Breast epithelium (tissue), 3 donors: ENCODE measurements around the gene NCAPD3.

Source experiments
- CTCF ChIP-seq, 3 donors: fragments of 450-650 bp; IDR thresholded peaks; one replicate each; pipeline ENCODE4 v1.5.1; 2016 to 2017; ENCODE audit warnings: antibody characterized with exemption in 3 of 3, mild to moderate bottlenecking in 3 of 3, moderate library complexity in 3 of 3
- POLR2A ChIP-seq: fragments of 450-650 bp; IDR thresholded peaks from one replicate; pipeline ENCODE4 v1.6.1; 2016; ENCODE audit warnings: antibody characterized with exemption, mild to moderate bottlenecking, moderate library complexity
- POLR2AphosphoS5 ChIP-seq, 3 donors: sonication (generic); formaldehyde crosslinking; IDR thresholded peaks; one replicate each; pipeline ENCODE4 v1.6.1; 2017; ENCODE audit warnings: antibody characterized with exemption in 3 of 3

DNA sequence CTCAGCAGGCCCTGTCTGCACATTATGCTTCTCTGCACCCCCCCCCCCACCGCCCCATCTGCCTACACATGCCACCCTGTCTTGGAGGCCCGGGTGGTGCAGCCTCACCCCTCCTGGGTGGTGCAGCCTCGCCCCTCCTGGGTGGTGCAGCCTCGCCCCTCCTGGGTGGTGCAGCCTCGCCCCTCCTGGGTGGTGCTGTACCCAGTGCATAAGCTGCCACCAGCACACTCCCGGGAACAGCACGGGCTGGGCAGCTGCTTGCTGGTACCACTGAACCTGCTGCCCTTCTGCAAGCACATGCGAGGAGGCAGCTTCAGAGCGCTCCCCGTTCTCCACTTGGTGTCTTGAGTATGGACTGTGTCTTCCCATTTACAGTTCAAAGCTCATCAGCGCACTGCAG, 69.3 kb downstream of the NCAPD3 start:
- no peak for TF ChIP-seq POLR2A
- no peak for TF ChIP-seq CTCF (IDR thresholded peaks at IDR 0.05)
- TF ChIP-seq POLR2AphosphoS5 (IDR thresholded peaks at IDR 0.05) = no peak
